ENCODE measurements around the gene SCN5A. TPM values are rescaled to one million over a fixed set of nuclear protein-coding genes. Genes with fewer than 3 reads are reported as not detected.

Gene SCN5A
- total and polyA plus RNA-seq, 2 of the 8 experiments (the other 6 are each of a cell fraction or from before 2014, with no cell fraction given) = 4.8 to 11.4 TPM

- no peak for TF ChIP-seq EZH2 (IDR thresholded peaks at IDR 0.05; ENCODE audit: low read depth, low read length, severe bottlenecking)
- no peak for TF ChIP-seq FOSL1 (IDR thresholded peaks at IDR 0.05; ENCODE audit: insufficient read depth, low read depth, low read length)
- Histone ChIP-seq H3K18ac (ENCODE audit: extremely low read depth, low read length) (no peak overlapping the region), H3K9ac (replicated peaks in 1 of 4; ENCODE audit: extremely low read depth in 1 of 4, low read depth in 3 of 4, low read length in 3 of 4) (no peak overlapping the region), H3K9me3 (ENCODE audit: insufficient read depth in 2 of 2, low read depth in 1 of 2, low read length in 1 of 2) (no peaks in the 10 kb centered on the region), H3K23ac (ENCODE audit: insufficient read length) (no peak overlapping the region), H3K56ac (replicated peaks; ENCODE audit: insufficient read length, low read depth, low read length) (no peak overlapping the region), H2BK12ac (ENCODE audit: low read depth, low read length) (no peak overlapping the region), H3K4me1 (replicated peaks in 1 of 4; ENCODE audit: control insufficient read depth in 3 of 4, insufficient read depth in 4 of 4, low read length in 3 of 4) (peaks cover 0 to 11% (median 4%) of the 10 kb centered on the region in 4 experiments; a peak in 6 of 7 replicates), H2AFZ (ENCODE audit: low read length) (no peak overlapping the region), H3K27me3 (replicated peaks in 1 of 4; ENCODE audit: control insufficient read depth in 3 of 4, extremely low read depth in 1 of 4, insufficient read depth in 3 of 4, low read length in 3 of 4) (no peaks in the 10 kb centered on the region), H2BK15ac (ENCODE audit: low read length) (0 out of 2 replicates have a peak overlapping the region, but pooled peaks have one; percentile 25), H2AK5ac (ENCODE audit: low read depth, low read length) (no peak overlapping the region), H3K14ac (ENCODE audit: insufficient read length) (no peak overlapping the region), H3K79me2 (ENCODE audit: control insufficient read depth in 1 of 2, insufficient read depth in 2 of 2, low read length in 2 of 2) (no peaks in the 10 kb centered on the region), H4K91ac (replicated peaks; ENCODE audit: insufficient read length, low read length) (no peak overlapping the region), H3K23me2 (ENCODE audit: low read depth, low read length) (no peaks in the 10 kb centered on the region), H3K4me3 (ENCODE audit: extremely low read depth in 1 of 4, insufficient read depth in 2 of 4, low read depth in 3 of 4, low read length in 4 of 4) (no peak overlapping the region), H2BK120ac (replicated peaks; ENCODE audit: low read depth, low read length) (no peak overlapping the region), H2BK20ac (ENCODE audit: low read length) (no peak overlapping the region), H3K79me1 (ENCODE audit: low read depth, low read length) (no peaks in the 10 kb centered on the region), H3K36me3 (ENCODE audit: control insufficient read depth in 2 of 4, insufficient read depth in 4 of 4, low read length in 3 of 4) (no peaks in the 10 kb centered on the region), H3K4ac (replicated peaks; ENCODE audit: insufficient read length, low read depth, low read length) (no peak overlapping the region), H4K8ac (ENCODE audit: extremely low read depth, insufficient read depth, low read length) (peak overlapping the region; percentile 29; the same call in 1 of the 2 replicates), H3K4me2 (ENCODE audit: insufficient read depth in 1 of 2, low read depth in 2 of 2, low read length in 2 of 2) (no peak overlapping the region), H4K5ac (ENCODE audit: insufficient read length, low read depth, low read length) (no peak overlapping the region), H3K27ac (ENCODE audit: low read depth, low read length) (no peak overlapping the region), H4K20me1 (replicated peaks in 1 of 2; ENCODE audit: control insufficient read depth in 1 of 2, insufficient read depth in 2 of 2, low read length in 2 of 2) (peaks cover 0 to 3% of the 10 kb centered on the region in 2 experiments), H2BK5ac (ENCODE audit: low read depth, low read length) (no peak overlapping the region)
- WGBS, 2 experiments (ENCODE audit: extremely low coverage in 1 of 2, insufficient coverage in 1 of 2, insufficient read length in 1 of 2, insufficient replicate concordance in 2 of 2, low coverage in 1 of 2, low lambda C conversion rate in 2 of 2, missing lambda C conversion rate in 1 of 2) = 93% methylated on average over 5 of the region's 5 CpGs; no CpG with 5 or more reads in 1 of the 2 experiments
- ChIA-PET POLR2A (ENCODE audit: partially characterized antibody) (interaction anchor here (1.0 to 1.3 kb wide), 2 partner anchors 14 to 107 kb away, joined by 3 read pairs; no protein-coding TSS in a partner anchor), CTCF (ENCODE audit: partially characterized antibody) (interaction anchor here (0.8 to 30.9 kb wide), 23 partner anchors 5 to 371 kb away, joined by 3 to 538 read pairs (median 4); partner anchors contain the start of gene SCN5A)
- DNase-seq (ENCODE audit: low read depth in 1 of 2, low spot score in 2 of 2) (no peak), FAIRE-seq (no peak)
These were observed 20.7 kb downstream of the SCN5A start for GRCh38 chr3:38628835-38629234.
